NCI-H2029 (cell line): ENCODE results near the gene PHACTR3.

Experiments
- DNase-seq: peaks from one replicate; lab custom pipeline; 2025; lab: John Stamatoyannopoulos, UW

PHACTR3 gene

GRCh38 chr20:59622496-59622895 lies 18.2 kb downstream of the PHACTR3 start:
- DNase-seq: no peak

GRCh38 chr20:59623133-59623532 lies 18.8 kb downstream of the PHACTR3 start:
- DNase-seq: no peak

GRCh38 chr20:59623583-59623982 lies 19.2 kb downstream of the PHACTR3 start:
- DNase-seq: no peak

- no peak for DNase-seq
These were observed 20.1 kb downstream of the PHACTR3 start for GRCh38 chr20:59624401-59624800.

- no peak for DNase-seq
These were observed 21.0 kb downstream of the PHACTR3 start for GRCh38 chr20:59625214-59625922.

GRCh38 chr20:59627298-59627697 lies 23.0 kb downstream of the PHACTR3 start:
- DNase-seq: no peak

- DNase-seq: no peak
These were observed 23.8 kb downstream of the PHACTR3 start for GRCh38 chr20:59628171-59628570.

GRCh38 chr20:59629141-59630045 lies 25.1 kb downstream of the PHACTR3 start:
- no peak for DNase-seq

- no peak for DNase-seq
These were observed 26.2 kb downstream of the PHACTR3 start for GRCh38 chr20:59630526-59630925.

- DNase-seq: no peak
These were observed 27.6 kb downstream of the PHACTR3 start for GRCh38 chr20:59631751-59632540.

- DNase-seq: no peak
These were observed 28.3 kb downstream of the PHACTR3 start for GRCh38 chr20:59632541-59633113.

GRCh38 chr20:59633656-59634251 lies 29.4 kb downstream of the PHACTR3 start:
- no peak for DNase-seq

GRCh38 chr20:59634435-59635005 lies 30.2 kb downstream of the PHACTR3 start:
- DNase-seq: no peak

- DNase-seq: no peak
These were observed 32.5 kb downstream of the PHACTR3 start for GRCh38 chr20:59636766-59637370.

GRCh38 chr20:59640267-59640666 lies 35.9 kb downstream of the PHACTR3 start:
- no peak for DNase-seq

- no peak for DNase-seq
These were observed 39.3 kb downstream of the PHACTR3 start for GRCh38 chr20:59643615-59644061.

- no peak for DNase-seq
These were observed 40.1 kb downstream of the PHACTR3 start for GRCh38 chr20:59644371-59644939.

- no peak for DNase-seq
These were observed 40.9 kb downstream of the PHACTR3 start for GRCh38 chr20:59645271-59645670.

GRCh38 chr20:59645761-59646171 lies 41.4 kb downstream of the PHACTR3 start:
- no peak for DNase-seq

GRCh38 chr20:59646487-59646886 lies 42.1 kb downstream of the PHACTR3 start:
- DNase-seq: no peak
